ENCODE measurements around the gene PSMD8. TPM values are rescaled to one million over a fixed set of nuclear protein-coding genes. Genes with fewer than 3 reads are reported as not detected.
A peak's percentile ranks its signal among the peaks of the same experiment; 100 is the strongest.
"Not testable (repeated sequence)": the region's sequence is repeated elsewhere in the genome, so short reads cannot be mapped to it uniquely, and the experiment has no call there.

PSMD8 gene
- polyA plus RNA-seq, 4 donors = 133 to 182 (median 148) TPM

DNA sequence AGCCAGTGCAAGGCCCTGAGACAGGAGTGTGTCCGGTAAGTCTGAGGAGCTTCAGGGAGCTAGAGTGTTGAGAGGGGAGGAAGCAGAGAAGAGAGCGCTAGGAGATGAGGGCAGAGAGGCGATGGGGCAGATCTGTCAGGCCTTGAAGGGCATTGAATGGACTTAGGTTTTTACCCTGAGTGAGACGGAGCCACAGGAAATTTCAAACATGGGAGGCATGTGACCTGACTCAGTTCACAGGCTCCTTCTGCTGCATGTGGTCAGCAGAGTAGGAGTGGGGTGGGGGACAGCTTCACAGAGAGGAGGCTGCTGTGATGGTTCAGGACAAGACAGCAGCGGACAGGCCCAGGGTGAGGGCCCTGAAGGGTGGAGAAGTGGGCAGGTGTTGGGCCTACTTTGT lies 26.0 kb downstream of the PSMD8 start:
- FAIRE-seq = no peak

DNA sequence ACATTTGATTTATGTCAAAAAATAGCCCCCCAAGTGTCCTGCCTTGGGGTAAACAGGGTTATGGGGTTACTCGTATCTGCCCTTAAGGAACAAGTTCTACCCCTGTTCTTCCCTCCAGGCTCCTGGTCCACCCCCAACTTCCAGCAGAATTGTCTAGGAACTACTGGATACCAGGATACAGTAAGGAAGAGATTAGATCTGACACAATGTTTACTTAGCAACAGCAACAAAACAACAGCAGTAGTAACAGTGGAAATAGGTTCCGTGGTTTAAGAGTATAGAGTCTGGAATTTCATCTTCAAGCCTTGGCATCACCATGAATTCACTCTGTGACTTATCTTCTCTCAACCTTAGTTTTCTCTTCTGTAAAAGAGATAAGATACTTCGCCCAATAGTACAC lies 26.8 kb downstream of the PSMD8 start:
- Histone ChIP-seq H3K27ac (ENCODE audit: low read depth in 1 of 3, low read length in 2 of 3) (no peak overlapping the region), H3K9me3 (ENCODE audit: control insufficient read depth in 2 of 2, insufficient read depth in 1 of 2, low read depth in 1 of 2, low read length in 1 of 2) (no peaks in the 10 kb centered on the region), H3K36me3 (ENCODE audit: control insufficient read depth in 3 of 3, insufficient read depth in 2 of 3, low read depth in 1 of 3, low read length in 3 of 3) (peaks cover 0 to 13% (median 0%) of the 10 kb centered on the region in 3 donors), H3K27me3 (ENCODE audit: control insufficient read depth in 3 of 3, insufficient read depth in 3 of 3, low read length in 3 of 3) (peaks cover 0 to 29% (median 4%) of the 10 kb centered on the region in 3 donors), H3K4me3 (ENCODE audit: low read depth in 1 of 3, low read length in 3 of 3) (no peak overlapping the region), H3K4me1 (ENCODE audit: control insufficient read depth in 3 of 3, insufficient read depth in 2 of 3, low read depth in 1 of 3, low read length in 2 of 3) (peaks cover 0 to 3% (median 0%) of the 10 kb centered on the region in 3 donors)
- FAIRE-seq (no peak), DNase-seq (peak in 1 of 2 donors; percentile 34)
- 47 to 63% (median 53%) methylated on average over 3 of the region's 3 CpGs for WGBS, 3 donors

More for the DNA sequence above, 26.0 kb downstream of the PSMD8 start:
- DNase-seq = no peak
- Histone ChIP-seq H3K4me3 (ENCODE audit: low read depth in 1 of 3, low read length in 3 of 3) (no peak overlapping the region), H3K4me1 (ENCODE audit: control insufficient read depth in 3 of 3, insufficient read depth in 2 of 3, low read depth in 1 of 3, low read length in 2 of 3) (peaks cover 0 to 4% (median 0%) of the 10 kb centered on the region in 3 donors), H3K9me3 (ENCODE audit: control insufficient read depth in 2 of 2, insufficient read depth in 1 of 2, low read depth in 1 of 2, low read length in 1 of 2) (no peaks in the 10 kb centered on the region), H3K36me3 (ENCODE audit: control insufficient read depth in 3 of 3, insufficient read depth in 2 of 3, low read depth in 1 of 3, low read length in 3 of 3) (peaks cover 0 to 9% (median 0%) of the 10 kb centered on the region in 3 donors), H3K27me3 (ENCODE audit: control insufficient read depth in 3 of 3, insufficient read depth in 3 of 3, low read length in 3 of 3) (peaks cover 2 to 31% (median 4%) of the 10 kb centered on the region in 3 donors), H3K27ac (ENCODE audit: low read depth in 1 of 3, low read length in 2 of 3) (no peak overlapping the region)
- WGBS, 3 donors = 74 to 90% (median 88%) methylated on average over 5 of the region's 5 CpGs

DNA sequence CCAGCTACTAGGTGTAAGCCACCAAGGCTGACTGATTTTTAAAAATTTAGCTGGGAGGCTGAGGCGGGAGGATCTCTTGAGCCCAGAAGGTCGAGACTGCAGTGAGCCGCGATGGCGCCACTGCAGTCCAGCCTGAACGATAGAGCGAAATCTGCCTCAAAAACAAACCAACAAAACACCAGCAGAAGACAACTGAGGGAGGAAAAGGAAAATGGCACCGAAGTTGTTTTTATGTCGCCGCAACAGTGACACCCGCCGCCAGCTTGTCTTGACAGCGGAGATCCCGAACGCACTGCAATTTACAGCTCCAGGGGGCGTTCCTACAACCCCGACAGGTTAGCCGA lies 28.2 kb downstream of the PSMD8 start:
- no peak for FAIRE-seq
- 1 to 4% (median 3%) methylated on average over 18 of the region's 18 CpGs for WGBS, 3 donors
- H3K27ac ChIP-seq (ENCODE audit: low read depth in 1 of 3, low read length in 2 of 3) = peak overlapping the region in 2 of 3 donors; percentile 4 to 82
- H3K4me3 ChIP-seq (ENCODE audit: low read depth in 1 of 3, low read length in 3 of 3) = peak overlapping the region in 2 of 3 donors; percentile 23 to 34
- H3K4me1 ChIP-seq (ENCODE audit: control insufficient read depth in 3 of 3, insufficient read depth in 2 of 3, low read depth in 1 of 3, low read length in 2 of 3) = no peaks in the 10 kb centered on the region
- peaks cover 0 to 15% (median 0%) of the 10 kb centered on the region in 3 donors for H3K27me3 ChIP-seq (ENCODE audit: control insufficient read depth in 3 of 3, insufficient read depth in 3 of 3, low read length in 3 of 3)
- no peak for DNase-seq
- peaks cover 0 to 26% (median 3%) of the 10 kb centered on the region in 3 donors for H3K36me3 ChIP-seq (ENCODE audit: control insufficient read depth in 3 of 3, insufficient read depth in 2 of 3, low read depth in 1 of 3, low read length in 3 of 3)
- H3K9me3 ChIP-seq (ENCODE audit: control insufficient read depth in 2 of 2, insufficient read depth in 1 of 2, low read depth in 1 of 2, low read length in 1 of 2) = no peaks in the 10 kb centered on the region

DNA sequence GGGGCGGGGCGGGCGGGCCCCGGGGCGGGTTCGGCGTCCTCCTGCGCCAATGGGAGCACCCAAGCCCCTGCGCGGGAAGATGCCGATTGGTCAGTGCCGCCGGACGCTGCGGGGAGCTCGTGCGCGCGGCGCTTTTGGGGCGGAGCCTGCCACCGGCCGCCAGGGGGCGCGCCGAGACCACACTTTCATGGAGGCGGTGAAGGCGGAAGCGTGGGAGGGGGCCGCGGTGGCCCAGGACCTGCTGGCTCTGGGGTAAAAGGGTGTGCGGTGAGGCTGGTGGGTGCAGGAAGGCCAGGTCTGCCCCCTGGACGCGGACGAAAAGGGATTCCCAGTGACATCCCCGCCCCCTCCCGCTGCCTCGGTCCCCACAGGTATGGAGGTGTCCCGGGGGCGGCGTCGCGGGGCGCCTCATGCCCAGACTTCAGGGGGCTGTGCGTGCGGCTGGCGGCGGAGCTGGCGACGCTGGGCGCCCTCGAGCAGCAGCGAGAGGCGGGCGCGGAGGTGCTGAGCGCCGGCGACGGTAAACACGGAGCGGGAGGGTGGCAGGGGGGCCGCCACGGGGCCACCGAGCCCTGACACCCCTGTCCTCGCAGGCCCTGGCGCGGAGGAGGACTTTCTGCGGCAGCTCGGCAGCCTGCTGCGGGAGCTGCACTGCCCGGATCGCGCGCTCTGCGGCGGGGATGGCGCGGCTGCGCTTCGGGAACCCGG lies 28.8 kb downstream of the PSMD8 start, which contains the start of gene FAM98C:
TSS of gene FAM98C (plus strand) at position 127 of the 708 bp plus-strand sequence. CDS start at position 188, 61 bp downstream.
- Histone ChIP-seq H3K27ac (ENCODE audit: low read depth in 1 of 3, low read length in 2 of 3) (peak within 1 kb of the TSS; percentile 72 to 93 (median 73)), H3K9me3 (ENCODE audit: control insufficient read depth in 2 of 2, insufficient read depth in 1 of 2, low read depth in 1 of 2, low read length in 1 of 2) (no peaks in the 10 kb centered on the region), H3K4me3 (ENCODE audit: low read depth in 1 of 3, low read length in 3 of 3) (peak within 1 kb of the TSS; percentile 86 to 96 (median 86)), H3K36me3 (ENCODE audit: control insufficient read depth in 3 of 3, insufficient read depth in 2 of 3, low read depth in 1 of 3, low read length in 3 of 3) (peaks cover 0 to 29% (median 3%) of the 10 kb centered on the region in 3 donors), H3K4me1 (ENCODE audit: control insufficient read depth in 3 of 3, insufficient read depth in 2 of 3, low read depth in 1 of 3, low read length in 2 of 3) (no peaks in the 10 kb centered on the region), H3K27me3 (ENCODE audit: control insufficient read depth in 3 of 3, insufficient read depth in 3 of 3, low read length in 3 of 3) (peaks cover 0 to 10% (median 0%) of the 10 kb centered on the region in 3 donors)
- DNase-seq (peak; percentile 98 to 99), FAIRE-seq (no peak)
- 0 to 1% (median 0%) methylated on average over 69 to 82 of the region's 82 CpGs for WGBS, 3 donors

DNA sequence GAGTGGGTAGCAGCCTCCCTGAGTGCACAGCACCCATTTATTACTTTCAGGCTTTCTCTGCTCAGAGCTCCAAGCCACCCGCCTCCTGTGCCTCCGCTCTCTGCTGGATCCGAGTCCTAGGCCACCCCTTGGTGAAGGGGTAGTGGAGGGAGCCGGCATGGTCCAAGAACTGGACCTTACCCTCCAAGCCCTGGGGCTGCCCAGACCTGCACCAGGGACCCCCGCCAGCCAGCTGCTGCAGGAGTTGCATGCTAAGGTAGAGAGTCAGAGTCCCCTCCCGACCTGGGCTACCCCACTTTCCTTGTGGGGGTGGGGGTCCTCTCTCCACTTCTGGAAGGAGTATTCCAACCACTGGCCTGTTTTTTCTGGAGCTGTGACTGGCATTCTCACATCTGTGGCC lies 30.5 kb downstream of the PSMD8 start:
- WGBS, 3 donors = 94 to 98% (median 95%) methylated on average over 6 of the region's 6 CpGs
- H3K27ac ChIP-seq (ENCODE audit: low read depth in 1 of 3, low read length in 2 of 3) = no peak overlapping the region
- peaks cover 0 to 37% (median 3%) of the 10 kb centered on the region in 3 donors for H3K36me3 ChIP-seq (ENCODE audit: control insufficient read depth in 3 of 3, insufficient read depth in 2 of 3, low read depth in 1 of 3, low read length in 3 of 3)
- H3K4me1 ChIP-seq (ENCODE audit: control insufficient read depth in 3 of 3, insufficient read depth in 2 of 3, low read depth in 1 of 3, low read length in 2 of 3) = no peaks in the 10 kb centered on the region
- DNase-seq (no peak), FAIRE-seq (no peak)
- H3K27me3 ChIP-seq (ENCODE audit: control insufficient read depth in 3 of 3, insufficient read depth in 3 of 3, low read length in 3 of 3) = peaks cover 0 to 5% (median 0%) of the 10 kb centered on the region in 3 donors
- no peaks in the 10 kb centered on the region for H3K9me3 ChIP-seq (ENCODE audit: control insufficient read depth in 2 of 2, insufficient read depth in 1 of 2, low read depth in 1 of 2, low read length in 1 of 2)
- no peak overlapping the region for H3K4me3 ChIP-seq (ENCODE audit: low read depth in 1 of 3, low read length in 3 of 3)

DNA sequence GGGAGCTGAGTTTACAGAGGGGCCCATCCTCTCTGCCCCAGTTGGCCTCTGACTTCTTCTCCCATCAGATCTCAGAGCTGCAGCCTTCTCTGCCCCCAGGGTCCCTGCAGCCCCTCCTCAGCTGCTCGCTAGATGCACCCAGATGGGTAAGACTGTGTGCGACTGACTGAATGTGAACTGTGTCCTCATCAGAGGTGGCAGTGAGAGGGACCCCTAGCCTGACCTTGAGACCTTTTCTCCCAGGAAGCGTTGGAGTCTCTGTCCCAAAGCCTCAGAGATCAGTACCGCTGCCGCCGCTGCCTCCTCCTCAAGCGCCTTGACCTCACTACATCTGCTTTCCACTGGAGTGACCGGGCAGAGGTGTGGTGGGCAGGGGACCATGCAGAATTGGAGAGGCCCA lies 30.9 kb downstream of the PSMD8 start:
- H3K27ac ChIP-seq (ENCODE audit: low read depth in 1 of 3, low read length in 2 of 3) = no peak overlapping the region
- H3K36me3 ChIP-seq (ENCODE audit: control insufficient read depth in 3 of 3, insufficient read depth in 2 of 3, low read depth in 1 of 3, low read length in 3 of 3) = peaks cover 0 to 37% (median 3%) of the 10 kb centered on the region in 3 donors
- no peak overlapping the region for H3K4me3 ChIP-seq (ENCODE audit: low read depth in 1 of 3, low read length in 3 of 3)
- no peaks in the 10 kb centered on the region for H3K9me3 ChIP-seq (ENCODE audit: control insufficient read depth in 2 of 2, insufficient read depth in 1 of 2, low read depth in 1 of 2, low read length in 1 of 2)
- peaks cover 0 to 3% (median 0%) of the 10 kb centered on the region in 3 donors for H3K27me3 ChIP-seq (ENCODE audit: control insufficient read depth in 3 of 3, insufficient read depth in 3 of 3, low read length in 3 of 3)
- no peaks in the 10 kb centered on the region for H3K4me1 ChIP-seq (ENCODE audit: control insufficient read depth in 3 of 3, insufficient read depth in 2 of 3, low read depth in 1 of 3, low read length in 2 of 3)
- DNase-seq (no peak), FAIRE-seq (no peak)
- WGBS, 3 donors = 95 to 96% (median 95%) methylated on average over 8 of the region's 8 CpGs

DNA sequence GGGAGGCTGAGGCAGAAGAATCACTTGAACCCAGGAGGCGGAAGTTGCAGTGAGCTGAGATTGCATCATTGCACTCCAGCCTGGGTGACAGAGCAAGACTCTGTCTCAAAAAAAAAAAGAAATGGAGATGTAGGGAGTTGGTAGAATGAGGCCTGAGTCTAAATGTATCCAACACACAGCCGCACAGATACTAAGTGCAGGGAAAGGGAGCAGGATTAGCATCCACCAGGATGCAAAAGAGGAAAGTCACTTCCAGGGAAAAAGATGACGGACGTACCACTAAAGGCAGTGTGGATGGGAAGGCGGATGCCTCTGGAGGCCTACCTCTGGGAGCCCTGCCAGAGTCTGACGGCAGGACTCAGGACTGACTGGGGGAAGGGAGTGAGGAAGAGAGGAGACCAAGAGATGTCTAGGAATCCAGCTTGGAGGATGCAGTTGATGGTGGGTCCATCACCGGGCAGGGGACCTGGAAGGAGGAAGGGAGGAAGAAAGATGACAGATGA lies 35.3 kb downstream of the PSMD8 start:
- Histone ChIP-seq H3K4me3 (ENCODE audit: low read depth in 1 of 3, low read length in 3 of 3) (no peak overlapping the region), H3K27me3 (ENCODE audit: control insufficient read depth in 3 of 3, insufficient read depth in 3 of 3, low read length in 3 of 3) (peaks cover 0 to 2% (median 0%) of the 10 kb centered on the region in 3 donors), H3K36me3 (ENCODE audit: control insufficient read depth in 3 of 3, insufficient read depth in 2 of 3, low read depth in 1 of 3, low read length in 3 of 3) (peaks cover 0 to 36% (median 3%) of the 10 kb centered on the region in 3 donors), H3K9me3 (ENCODE audit: control insufficient read depth in 2 of 2, insufficient read depth in 1 of 2, low read depth in 1 of 2, low read length in 1 of 2) (no peaks in the 10 kb centered on the region), H3K27ac (ENCODE audit: low read depth in 1 of 3, low read length in 2 of 3) (no peak overlapping the region), H3K4me1 (ENCODE audit: control insufficient read depth in 3 of 3, insufficient read depth in 2 of 3, low read depth in 1 of 3, low read length in 2 of 3) (no peaks in the 10 kb centered on the region)
- no peak for FAIRE-seq
- WGBS, 3 donors = 50 to 56% (median 52%) methylated on average over 7 of the region's 7 CpGs
- DNase-seq = no peak

DNA sequence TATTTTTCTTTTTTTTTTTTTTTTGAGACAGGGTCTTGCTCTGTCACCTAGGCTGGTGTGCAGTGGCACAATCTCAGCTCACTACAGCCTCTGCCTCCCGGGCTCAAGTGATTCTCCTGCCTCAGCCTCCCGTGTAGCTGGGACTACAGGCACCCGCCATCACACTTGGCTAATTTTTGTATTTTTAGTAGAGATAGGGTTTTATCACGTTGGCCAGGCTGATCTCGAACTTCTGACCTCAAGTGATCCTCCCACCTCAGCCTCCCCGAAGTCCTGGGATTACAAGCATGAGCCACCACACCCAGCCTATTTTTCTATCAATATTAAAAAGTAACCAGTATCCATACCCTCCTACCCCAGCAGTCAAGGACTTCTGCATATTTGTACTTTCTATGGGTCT lies 36.0 kb downstream of the PSMD8 start:
- H3K4me1 ChIP-seq (ENCODE audit: control insufficient read depth in 3 of 3, insufficient read depth in 2 of 3, low read depth in 1 of 3, low read length in 2 of 3); H3K27me3 ChIP-seq (ENCODE audit: control insufficient read depth in 3 of 3, insufficient read depth in 3 of 3, low read length in 3 of 3); H3K9me3 ChIP-seq (ENCODE audit: control insufficient read depth in 2 of 2, insufficient read depth in 1 of 2, low read depth in 1 of 2, low read length in 1 of 2); H3K27ac ChIP-seq (ENCODE audit: low read depth in 1 of 3, low read length in 2 of 3); FAIRE-seq; DNase-seq; H3K4me3 ChIP-seq (ENCODE audit: low read depth in 1 of 3, low read length in 3 of 3): not testable (repeated sequence)
- H3K36me3 ChIP-seq (ENCODE audit: control insufficient read depth in 3 of 3, insufficient read depth in 2 of 3, low read depth in 1 of 3, low read length in 3 of 3) = peaks cover 0 to 28% (median 3%) of the 10 kb centered on the region in 3 donors
- WGBS, 3 donors = 52 to 78% (median 64%) methylated on average over 6 of the region's 6 CpGs
